Dedifferentiated amniotic fluid mesenchymal stem cell (primary cell): ENCODE data around the gene SPOCK2.

Source experiments
- DNase-seq: peaks from one replicate; pipeline ENCODE4 v3.0.0-alpha.2; 2016; ENCODE audit errors: extremely low spot score

SPOCK2 gene

GRCh38 chr10:72088889-72089575 lies 681 bp upstream of the SPOCK2 start:
- no peak for DNase-seq

- no peak for DNase-seq
Measured at GRCh38 chr10:72087392-72087968, 871 bp downstream of the SPOCK2 start.

- no peak for DNase-seq
Measured at GRCh38 chr10:72086466-72087391, 1.6 kb downstream of the SPOCK2 start.

GRCh38 chr10:72085864-72086465 lies 2.4 kb downstream of the SPOCK2 start:
- DNase-seq, result no peak

- DNase-seq, result no peak
Measured at GRCh38 chr10:72085166-72085565, 3.2 kb downstream of the SPOCK2 start.

- DNase-seq, result no peak
Measured at GRCh38 chr10:72083790-72084459, 4.4 kb downstream of the SPOCK2 start.

GRCh38 chr10:72082856-72083789 lies 5.2 kb downstream of the SPOCK2 start:
- no peak for DNase-seq

- no peak for DNase-seq
Measured at GRCh38 chr10:72081772-72082590, 6.4 kb downstream of the SPOCK2 start.

GRCh38 chr10:72081210-72081609 lies 7.1 kb downstream of the SPOCK2 start:
- no peak for DNase-seq

GRCh38 chr10:72080042-72080975 lies 8.0 kb downstream of the SPOCK2 start:
- no peak for DNase-seq

GRCh38 chr10:72079356-72079755 lies 9.0 kb downstream of the SPOCK2 start:
- DNase-seq, result no peak

- no peak for DNase-seq
Measured at GRCh38 chr10:72077275-72077990, 10.9 kb downstream of the SPOCK2 start.

GRCh38 chr10:72076756-72077155 lies 11.6 kb downstream of the SPOCK2 start:
- no peak for DNase-seq

GRCh38 chr10:72075376-72076115 lies 12.8 kb downstream of the SPOCK2 start:
- DNase-seq, result no peak

GRCh38 chr10:72074574-72075375 lies 13.6 kb downstream of the SPOCK2 start:
- DNase-seq, result no peak
